ENCODE results near the gene RASSF3.
"Not testable (repeated sequence)": the region's sequence is repeated elsewhere in the genome, so short reads cannot be mapped to it uniquely, and the experiment has no call there.

Gene RASSF3, protein sequence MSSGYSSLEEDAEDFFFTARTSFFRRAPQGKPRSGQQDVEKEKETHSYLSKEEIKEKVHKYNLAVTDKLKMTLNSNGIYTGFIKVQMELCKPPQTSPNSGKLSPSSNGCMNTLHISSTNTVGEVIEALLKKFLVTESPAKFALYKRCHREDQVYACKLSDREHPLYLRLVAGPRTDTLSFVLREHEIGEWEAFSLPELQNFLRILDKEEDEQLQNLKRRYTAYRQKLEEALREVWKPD

DNA sequence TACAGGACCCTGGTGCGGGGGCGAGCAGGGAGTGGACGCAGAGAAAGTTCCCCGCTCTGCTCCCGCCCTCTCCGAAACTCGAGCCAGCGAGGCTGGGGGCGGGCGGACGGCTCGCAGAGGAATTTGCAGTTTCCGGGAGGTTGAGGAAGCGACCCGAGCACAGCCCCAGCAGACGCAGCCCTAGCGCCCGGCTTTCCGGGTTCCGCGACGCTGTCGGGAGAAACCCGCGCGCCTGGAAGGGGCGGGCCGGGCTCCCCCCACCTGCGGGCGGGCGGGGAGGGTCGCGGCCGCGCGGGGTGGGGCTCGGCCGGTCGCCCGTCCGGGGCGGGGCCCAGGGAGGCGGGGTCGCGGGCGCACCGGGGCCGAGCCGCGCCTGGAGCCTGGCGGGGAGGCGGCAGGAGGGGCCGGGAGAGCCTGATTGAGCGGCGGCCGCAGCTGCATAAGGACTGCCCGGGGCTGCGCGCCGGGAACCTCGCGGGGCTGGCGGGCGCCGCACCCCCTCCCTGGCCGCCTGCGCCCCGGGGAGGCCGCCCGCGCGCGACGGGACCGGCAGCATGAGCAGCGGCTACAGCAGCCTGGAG, at the start of gene RASSF3:
RASSF3 (plus strand) TSS at position 417 of the 581 bp plus-strand sequence; CDS start at position 555, 138 bp downstream.
- DNase-seq = peak; percentile 86

DNA sequence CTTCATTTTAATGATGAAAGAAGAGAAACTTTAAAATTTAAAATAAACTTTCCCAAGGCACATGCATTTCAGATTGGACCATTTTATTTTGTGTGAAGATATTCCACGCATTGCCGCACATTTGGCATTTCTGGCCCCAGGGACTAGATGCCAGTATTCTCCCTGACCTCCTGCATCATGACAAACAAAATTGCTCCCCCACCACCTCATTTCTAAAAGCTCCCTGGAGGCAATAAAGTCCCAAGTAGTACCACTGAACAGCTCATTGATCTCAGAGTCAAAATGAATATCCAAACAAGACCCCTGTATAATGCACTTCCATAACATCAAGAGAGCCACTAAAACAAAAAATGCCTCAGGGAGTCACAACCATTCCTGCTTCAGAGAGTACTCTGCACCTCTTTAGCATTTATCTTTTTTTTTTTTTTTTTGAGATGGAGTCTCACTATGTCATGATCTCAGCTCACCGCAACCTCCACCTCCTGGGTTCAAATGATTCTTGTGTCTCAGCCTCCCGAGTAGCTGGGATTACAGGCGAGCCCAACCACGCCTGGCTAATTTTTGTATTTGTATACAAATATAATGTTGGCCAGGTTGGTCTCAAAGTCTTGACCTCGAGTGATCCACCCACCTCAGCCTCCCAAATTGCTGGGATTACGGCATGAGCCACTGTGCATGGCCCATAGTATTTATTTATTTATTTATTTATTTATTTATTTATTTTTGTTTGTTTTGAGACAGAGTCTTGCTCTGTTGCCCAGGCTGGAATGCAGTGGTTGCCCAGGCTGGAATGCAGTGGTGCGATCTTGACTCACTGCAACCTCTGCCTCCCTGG, 48.8 kb upstream of the RASSF3 start:
- no peak for DNase-seq

DNA sequence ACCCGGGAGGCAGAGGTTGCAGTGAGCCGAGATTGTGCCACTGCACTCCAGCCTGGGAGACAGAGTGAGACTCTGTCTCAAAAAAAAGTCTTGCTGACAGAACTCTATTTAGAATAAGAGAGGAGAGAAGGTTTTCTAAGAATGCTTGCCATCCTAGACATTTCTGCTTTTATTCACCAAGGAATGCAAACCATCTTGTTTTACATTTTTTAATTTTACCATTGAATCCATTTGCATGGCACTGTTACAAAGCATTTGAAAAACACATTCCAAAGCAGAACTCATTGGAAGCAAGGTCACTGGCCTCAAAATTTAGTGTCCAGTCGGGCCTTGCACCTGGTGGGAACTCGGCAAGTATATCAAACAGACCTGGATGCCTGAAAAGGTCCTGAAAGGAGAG, 44.2 kb upstream of the RASSF3 start:
- DNase-seq = no peak

GRCh38 chr12:64566831-64567517, 43.3 kb upstream of the RASSF3 start:
- no peak for DNase-seq

DNA sequence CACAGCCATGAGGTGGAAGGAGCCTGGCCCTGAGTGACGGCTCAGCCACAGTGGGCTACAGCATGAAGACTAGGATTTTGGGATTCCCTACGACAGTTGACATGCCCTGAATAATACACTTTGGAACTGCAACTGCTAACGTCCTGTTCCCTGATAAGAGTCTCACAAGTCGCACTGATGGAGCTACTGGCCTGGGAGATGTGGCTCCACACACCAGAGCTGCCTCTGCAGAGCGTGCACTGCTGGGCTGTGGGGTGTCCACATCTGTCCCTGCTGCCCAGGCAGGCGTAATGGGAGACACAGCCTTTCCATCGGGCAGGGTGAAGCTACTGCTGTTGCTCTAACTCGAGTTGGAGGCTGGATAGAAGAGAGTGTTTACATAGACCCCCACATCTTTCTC, 42.7 kb upstream of the RASSF3 start:
- no peak for DNase-seq

- no peak for DNase-seq
Measured at GRCh38 chr12:64568298-64568697, 42.0 kb upstream of the RASSF3 start.

- no peak for DNase-seq
Measured at GRCh38 chr12:64569923-64570691, 40.2 kb upstream of the RASSF3 start.

GRCh38 chr12:64571411-64571810, 38.9 kb upstream of the RASSF3 start:
- DNase-seq = no peak

DNA sequence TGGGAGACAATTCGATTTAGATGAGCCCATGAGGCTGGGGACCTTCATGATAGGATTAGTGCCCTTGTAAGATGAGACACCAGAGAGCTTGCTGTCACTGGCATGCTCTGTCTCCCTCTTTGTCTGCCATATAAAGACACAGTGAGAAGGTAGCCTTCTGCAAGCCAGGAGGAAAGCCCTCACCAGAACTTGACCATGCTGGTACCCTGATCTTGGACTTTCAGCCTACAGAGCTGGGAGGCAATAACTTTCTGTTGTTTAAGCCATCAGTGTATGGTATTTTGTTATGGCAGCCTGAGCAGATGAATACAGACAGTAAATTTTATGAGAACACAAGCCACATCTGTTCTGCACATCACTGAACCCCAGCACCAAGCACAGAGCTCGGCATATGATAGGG, 38.1 kb upstream of the RASSF3 start:
- DNase-seq = no peak

DNA sequence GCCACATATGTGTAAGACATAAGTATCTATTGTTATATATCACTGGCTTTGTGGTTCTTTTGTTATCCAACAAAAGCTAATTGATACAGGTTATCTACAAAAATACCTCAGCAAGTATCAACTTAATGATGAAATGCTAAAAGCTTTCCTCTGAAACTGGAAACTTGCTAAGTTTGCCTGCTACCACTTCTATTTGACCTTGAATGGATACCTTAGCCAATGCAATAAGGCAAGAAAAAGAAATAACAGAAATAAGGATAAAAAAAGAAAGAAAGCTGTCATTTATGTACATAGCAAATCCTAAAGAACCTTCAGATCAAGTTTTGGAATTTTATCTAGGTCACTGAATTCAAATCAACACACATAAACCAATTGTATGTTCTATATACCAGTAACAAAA, 35.5 kb upstream of the RASSF3 start:
- no peak for DNase-seq

- no peak for DNase-seq
Measured at GRCh38 chr12:64577046-64577445, 33.2 kb upstream of the RASSF3 start.

- no peak for DNase-seq
Measured at GRCh38 chr12:64578566-64578965, 31.7 kb upstream of the RASSF3 start.

- DNase-seq = no peak
Measured at GRCh38 chr12:64580681-64581080, 29.6 kb upstream of the RASSF3 start.

DNA sequence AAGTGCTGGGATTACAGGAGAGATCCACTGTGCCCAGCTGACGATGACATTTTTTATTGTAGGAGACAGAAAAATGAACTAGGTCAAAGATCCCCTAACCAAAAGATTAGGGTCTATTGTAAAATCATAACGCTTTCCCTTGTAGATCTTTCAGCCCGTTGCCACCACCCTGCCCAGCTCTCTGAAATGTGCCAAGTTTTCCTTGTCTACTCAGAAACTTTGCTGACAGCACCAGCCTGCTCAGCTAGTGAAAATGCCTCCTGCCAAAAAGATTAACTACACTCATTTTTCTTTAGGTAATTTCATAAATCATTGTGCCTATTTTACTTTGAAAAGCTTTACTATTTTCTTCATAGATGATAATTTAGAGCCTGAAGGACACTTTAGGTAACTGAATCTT, 28.2 kb upstream of the RASSF3 start:
- DNase-seq = no peak

DNA sequence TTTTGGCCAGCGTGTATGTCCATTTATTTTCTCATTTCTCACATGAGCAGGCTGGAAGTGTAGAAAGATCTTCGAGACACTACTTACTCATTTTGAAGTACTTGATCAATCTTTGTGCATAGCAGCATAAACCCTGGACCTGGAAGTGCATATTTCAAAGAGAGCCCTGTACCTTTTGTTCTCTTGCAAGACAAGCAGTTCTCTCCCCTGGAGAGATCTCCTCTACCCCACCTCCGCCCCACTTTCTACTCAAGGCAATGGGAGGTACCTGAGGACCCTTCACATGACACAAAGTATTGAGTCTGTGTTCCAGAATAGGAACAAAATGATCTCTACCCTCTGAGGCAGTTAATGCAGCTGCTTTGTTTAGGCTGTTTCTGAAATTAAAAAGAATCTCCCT, 27.4 kb upstream of the RASSF3 start:
- no peak for DNase-seq

DNA sequence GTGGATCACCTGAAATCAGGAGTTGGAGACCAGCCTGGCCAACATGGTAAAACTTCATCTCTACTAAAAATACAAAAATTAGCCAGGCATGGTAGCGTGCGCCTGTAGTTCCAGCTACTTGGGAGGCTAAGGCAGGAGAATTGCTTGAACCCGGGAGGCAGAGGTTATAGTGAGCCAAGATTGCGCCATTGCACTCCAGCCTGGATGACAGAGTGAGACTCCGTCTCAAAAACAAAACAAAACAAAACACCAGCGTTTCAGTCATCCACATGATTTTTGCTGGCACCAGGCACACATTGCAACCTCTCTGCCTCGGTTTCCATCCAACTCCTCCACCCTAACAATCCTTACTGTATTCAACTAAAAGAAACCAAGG, 26.9 kb upstream of the RASSF3 start:
- DNase-seq = not testable (repeated sequence)

DNA sequence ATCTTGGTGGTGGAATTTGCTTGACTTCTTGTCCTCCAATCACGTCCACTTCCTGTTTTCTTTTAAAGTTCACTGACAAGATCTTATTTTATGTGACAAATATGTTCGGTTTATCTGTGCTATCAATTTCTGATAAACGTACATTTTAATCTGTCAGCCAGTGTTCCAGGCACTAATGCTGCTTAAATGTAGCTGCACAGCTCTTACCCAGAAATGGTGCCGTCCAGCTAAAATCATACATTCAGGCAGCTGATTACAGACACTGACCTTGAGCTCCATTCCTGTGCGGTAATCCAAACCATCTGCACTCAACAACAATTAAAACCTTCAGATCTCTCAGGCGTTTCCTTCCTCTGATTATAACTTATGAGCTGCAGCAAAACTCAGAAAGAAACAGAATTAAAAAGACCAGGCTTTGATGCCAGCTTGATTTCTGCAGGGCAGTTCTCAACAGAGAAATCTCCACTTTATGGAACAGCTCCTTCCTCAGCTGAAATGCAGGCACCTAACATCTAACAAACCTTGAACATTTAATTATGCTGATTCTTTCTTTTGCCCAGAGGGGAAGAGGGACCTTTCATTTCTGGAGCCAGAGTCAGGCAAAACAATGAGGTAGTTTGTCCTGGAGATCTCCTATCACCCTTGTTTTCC, 26.4 kb upstream of the RASSF3 start:
- DNase-seq = no peak

DNA sequence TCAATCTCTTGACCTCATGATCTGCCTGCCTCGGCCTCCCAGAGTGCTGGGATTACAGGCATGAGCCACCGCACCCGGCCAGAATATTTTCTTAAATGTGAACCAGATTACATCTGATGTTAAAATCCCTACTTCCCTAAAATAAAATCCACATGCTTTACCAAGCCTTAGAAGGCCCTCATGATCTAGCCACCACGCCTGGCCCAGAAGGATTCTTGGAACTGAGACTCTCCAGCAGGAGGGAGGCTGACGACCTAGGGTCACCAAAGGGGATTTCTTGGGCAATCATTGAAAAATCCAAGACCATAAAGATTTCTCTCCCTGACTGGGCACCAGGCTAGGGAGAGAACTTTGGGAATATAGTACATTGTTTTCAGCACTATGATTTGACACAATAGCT, 25.2 kb upstream of the RASSF3 start:
- no peak for DNase-seq

DNA sequence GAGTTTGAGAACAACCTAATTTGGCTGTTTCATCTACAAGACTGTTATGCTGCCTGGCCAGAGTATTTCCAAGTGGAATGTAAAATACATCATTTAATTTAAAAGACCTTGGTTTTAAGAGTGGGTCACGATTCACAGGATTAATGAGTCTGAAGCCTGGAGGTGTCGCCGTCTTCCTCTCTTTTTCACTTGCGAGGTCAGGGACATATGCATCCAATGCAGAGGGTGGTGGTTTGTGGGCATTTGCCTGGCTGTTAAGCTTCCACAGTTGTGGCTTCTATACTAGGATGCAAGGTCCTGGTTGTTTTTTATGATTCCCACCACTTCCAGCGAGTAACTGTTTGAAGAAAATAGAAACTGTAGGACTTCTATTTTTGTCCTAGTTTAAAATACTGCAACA, 22.8 kb upstream of the RASSF3 start:
- DNase-seq = no peak

DNA sequence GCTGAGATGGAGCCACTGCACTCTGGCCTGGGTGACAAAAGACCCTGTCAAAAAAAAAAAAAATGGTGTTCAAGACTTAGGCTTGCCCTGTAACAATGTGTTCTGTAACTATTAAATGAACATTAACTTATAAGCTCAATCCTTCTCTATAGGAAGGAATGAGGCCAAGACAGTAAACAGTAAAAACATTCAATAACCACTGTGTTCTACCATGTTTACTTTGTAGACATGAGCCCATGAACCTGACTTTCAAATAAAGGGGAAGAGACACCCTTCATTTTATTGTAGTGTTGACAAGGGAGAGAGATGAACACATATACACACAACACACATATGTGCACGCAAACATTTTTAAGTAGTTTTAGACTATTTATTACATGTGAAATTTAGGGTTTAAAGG, 20.1 kb upstream of the RASSF3 start:
- DNase-seq = no peak

- no peak for DNase-seq
Measured at GRCh38 chr12:64595863-64596793, 14.2 kb upstream of the RASSF3 start.

Data from activated CD4-positive, alpha-beta T cell treated with anti-CD3 and anti-CD28 coated beads, Interleukin-2, amount 50 U/mL, for 16 hours (primary cell).